Prostate gland (tissue), 2 donors: Measurements from ENCODE around the gene ANKK1. TPM values are rescaled to one million over a fixed set of nuclear protein-coding genes. Genes with fewer than 3 reads are reported as not detected.

Source experiments
- DNase-seq: peaks from one replicate; pipeline ENCODE4 v3.0.0-alpha.2; 2019; ENCODE audit warnings: low spot score
- H3K27ac ChIP-seq, 2 donors: fragments of 200-600 bp; sonication (generic); 2 replicates each; pipeline ENCODE4 v1.5.1; 2017 to 2019
- H3K27me3 ChIP-seq: fragments of 200-600 bp; sonication (generic); replicated peaks from 2 replicates; pipeline ENCODE4 v1.5.1; 2019; ENCODE audit not compliant: insufficient read depth
- H3K36me3 ChIP-seq, 2 donors: fragments of 200-600 bp; sonication (generic); 1 replicate in 1 of 2; 2 replicates in 1 of 2; pipeline versions ENCODE4 v1.5.1 to v1.8.1; 2017 to 2019
- H3K4me1 ChIP-seq: fragments of 200-600 bp; sonication (generic); replicated peaks from 2 replicates; pipeline ENCODE4 v1.5.1; 2019
- H3K4me3 ChIP-seq, 2 donors: fragments of 200-600 bp; sonication (generic); 2 replicates each; pipeline ENCODE4 v1.5.1; 2017 to 2019
- H3K9me3 ChIP-seq: fragments of 200-600 bp; sonication (generic); 2 replicates; pipeline ENCODE4 v1.5.1; 2017
- CTCF ChIP-seq, 4 experiments: fragments of 200-600 bp in 2 of 4; fragments of 450-650 bp in 2 of 4; sonication (generic) in 2 of 4; IDR thresholded peaks; 1 replicate in 3 of 4; 2 replicates in 1 of 4; pipeline ENCODE4 v1.5.1; 2016 to 2019; ENCODE audit warnings: antibody characterized with exemption in 4 of 4, mild to moderate bottlenecking in 2 of 4, moderate library complexity in 2 of 4
- POLR2A ChIP-seq: fragments of 450-650 bp; IDR thresholded peaks from one replicate; pipeline ENCODE4 v1.6.1; 2016; ENCODE audit warnings: antibody characterized with exemption, mild to moderate bottlenecking
- POLR2AphosphoS5 ChIP-seq: sonication (generic); formaldehyde crosslinking; IDR thresholded peaks from one replicate; pipeline ENCODE4 v1.6.1; 2017; ENCODE audit warnings: antibody characterized with exemption
- WGBS: methylation state at CpG from one replicate; pipeline ENCODE4 v1.1.5; 2018; 5-methylcytosine and 5-hydroxymethylcytosine counted together
- intact Hi-C: fragments of 100-400 bp; cut with DNase I; formaldehyde crosslinking; loops from one replicate; pipeline ENCODE4 v1.14.2; 2022
- total RNA-seq, 2 donors: library from RNA; depleted of rRNA; stranded (reverse); fragments of >200 nt; gene quantifications; one replicate each; pipeline ENCODE4 v1.1.0, GENCODE V29; 2016

Gene ANKK1
- total RNA-seq, 2 donors from 2014 or later = 0.97 to 2.4 TPM

- intact Hi-C loops = no loop called here
- no peak for DNase-seq
Measured at GRCh38 chr11:113400631-113401230, 13.2 kb downstream of the ANKK1 start.

GRCh38 chr11:113401718-113402117 lies 14.1 kb downstream of the ANKK1 start:
- H3K4me1 ChIP-seq = no peaks in the 10 kb centered on the region
- TF ChIP-seq POLR2AphosphoS5 = peak; percentile 77
- TF ChIP-seq CTCF (IDR thresholded peaks at IDR 0.05) = no peak
- TF ChIP-seq POLR2A = no peak
- no peaks in the 10 kb centered on the region for H3K27me3 ChIP-seq
- intact Hi-C loops = no loop called here
- H3K36me3 ChIP-seq = no peaks in the 10 kb centered on the region
- 19% methylated on average over 2 of the region's 2 CpGs for WGBS
- H3K9me3 ChIP-seq = no peaks in the 10 kb centered on the region
- DNase-seq = peak; percentile 84
- no peak overlapping the region for H3K27ac ChIP-seq
- H3K4me3 ChIP-seq = no peak overlapping the region

More at GRCh38 chr11:113400631-113401230, 13.2 kb downstream of the ANKK1 start:
- Histone ChIP-seq H3K4me3 (no peak overlapping the region), H3K9me3 (no peaks in the 10 kb centered on the region), H3K27me3 (no peaks in the 10 kb centered on the region), H3K4me1 (no peaks in the 10 kb centered on the region), H3K36me3 (no peaks in the 10 kb centered on the region), H3K27ac (no peak overlapping the region)
- TF ChIP-seq POLR2A = no peak
- TF ChIP-seq CTCF (IDR thresholded peaks at IDR 0.05) = no peak
- no peak for TF ChIP-seq POLR2AphosphoS5
- 76% methylated on average over 5 of the region's 5 CpGs for WGBS

GRCh38 chr11:113404859-113405430 lies 17.4 kb downstream of the ANKK1 start:
- intact Hi-C loops = no loop called here
- no peak for DNase-seq
- WGBS = 46% methylated on average over 7 of the region's 7 CpGs
- Histone ChIP-seq H3K27me3 (no peaks in the 10 kb centered on the region), H3K36me3 (no peaks in the 10 kb centered on the region), H3K4me3 (no peak overlapping the region), H3K9me3 (no peaks in the 10 kb centered on the region), H3K4me1 (no peaks in the 10 kb centered on the region), H3K27ac (no peak overlapping the region)
- TF ChIP-seq POLR2AphosphoS5 = no peak
- TF ChIP-seq CTCF (IDR thresholded peaks at IDR 0.05) = no peak
- TF ChIP-seq POLR2A = no peak

GRCh38 chr11:113405724-113406478 lies 18.3 kb downstream of the ANKK1 start:
- no peak overlapping the region for H3K4me3 ChIP-seq
- TF ChIP-seq POLR2AphosphoS5 = no peak
- TF ChIP-seq POLR2A = no peak
- no peak for TF ChIP-seq CTCF (IDR thresholded peaks at IDR 0.05)
- no peaks in the 10 kb centered on the region for H3K4me1 ChIP-seq
- H3K27ac ChIP-seq = no peak overlapping the region
- WGBS = 83% methylated on average over 7 of the region's 7 CpGs
- no peaks in the 10 kb centered on the region for H3K36me3 ChIP-seq
- no peaks in the 10 kb centered on the region for H3K27me3 ChIP-seq
- H3K9me3 ChIP-seq = no peaks in the 10 kb centered on the region
- DNase-seq = no peak
- intact Hi-C loops = no loop called here
